K562 (cell line): ENCODE results near the gene GALNT5. TPM values are rescaled to one million over a fixed set of nuclear protein-coding genes. Genes with fewer than 3 reads are reported as not detected.
A peak's percentile ranks its signal among the peaks of the same experiment; 100 is the strongest.

ENCODE experiments used
- ATAC-seq: fragments of 200-7000 bp; cut with Tn5 transposase; 3 replicates; pipeline ENCODE4 v1.9.1; 2020; ENCODE audit warnings: moderate library complexity
- BruUV-seq: library from RNA; stranded (reverse); fragments of 400-500 nt; replicated peaks from 2 replicates; lab custom pipeline; 2021; lab: Mats Ljungman, UMichigan
- CTCF ChIA-PET: fragments of 300-600 bp; formaldehyde crosslinking; extraction: SDS; loops from one replicate; lab custom pipeline; 2021; ENCODE audit warnings: low intra/inter-chr PET ratio; lab: Yijun Ruan, JAX
- POLR2A ChIA-PET: fragments of 300-600, 350-650 bp; sonication (Branson Sonifier 250); formaldehyde crosslinking; extraction: SDS; loops from one replicate; lab custom pipeline; 2021; ENCODE audit warnings: antibody characterized with exemption, inconsistent platforms; lab: Yijun Ruan, JAX
- DNase-seq, 4 experiments: peaks; one replicate each; pipeline versions ENCODE4 v3.0.0 to v3.0.0-alpha.2; 2011 to 2018; ENCODE audit warnings: low spot score in 3 of 4, mixed read lengths in 3 of 4; ENCODE audit errors: extremely low read depth in 1 of 4
- FAIRE-seq: peaks from 2 replicates; lab custom pipeline; 2011; peaks lifted over from hg19 to GRCh38; lab: Jason Lieb, UNC
- H2AFZ ChIP-seq: 2 replicates; pipeline ENCODE4 v1.6.0; 2011; ENCODE audit warnings: low read depth, low read length, control low read depth, inconsistent platforms
- H3K27ac ChIP-seq: fragments of 200-600 bp; 3 replicates; pipeline ENCODE4 v1.8.0; 2011; ENCODE audit warnings: low read depth, mild to moderate bottlenecking, control low read depth, inconsistent platforms, low read length, moderate library complexity, mixed read lengths; ENCODE audit errors: extremely low read depth
- H3K27me3 ChIP-seq, 2 experiments: fragments of 300-600 bp in 1 of 2; 2 replicates in 1 of 2; 3 replicates in 1 of 2; pipeline versions ENCODE4 v1.6.0 to v1.8.0; 2011; ENCODE audit warnings: inconsistent platforms in 2 of 2, low read length in 2 of 2, mild to moderate bottlenecking in 1 of 2, mixed read lengths in 1 of 2, moderate library complexity in 1 of 2; ENCODE audit not compliant: control insufficient read depth in 2 of 2, insufficient read depth in 2 of 2
- H3K36me3 ChIP-seq: fragments of 300-600 bp; 3 replicates; pipeline ENCODE4 v1.8.0; 2011; ENCODE audit warnings: mild to moderate bottlenecking, low read length, inconsistent platforms; ENCODE audit not compliant: control insufficient read depth, insufficient read depth
- H3K4me1 ChIP-seq, 2 experiments: fragments of 200-600 bp in 1 of 2; replicated peaks in 1 of 2; 2 replicates in 1 of 2; 3 replicates in 1 of 2; pipeline versions ENCODE4 v1.5.1 to v1.8.0; 2011; ENCODE audit warnings: inconsistent platforms in 2 of 2, low read length in 2 of 2, mild to moderate bottlenecking in 1 of 2, mixed read lengths in 1 of 2, moderate library complexity in 1 of 2; ENCODE audit not compliant: control insufficient read depth in 2 of 2, insufficient read depth in 2 of 2
- H3K4me2 ChIP-seq: 2 replicates; pipeline ENCODE4 v1.6.1; 2011; ENCODE audit warnings: low read length, control low read depth, inconsistent platforms, mixed read lengths; ENCODE audit not compliant: insufficient read depth
- H3K4me3 ChIP-seq: fragments of 200-600 bp; sonication (generic), shearing (Covaris generic); 2 replicates; pipeline ENCODE4 v1.5.1; 2016; ENCODE audit warnings: control low read depth, inconsistent platforms
- H3K79me2 ChIP-seq: fragments of 200-600 bp; 3 replicates; pipeline ENCODE4 v1.8.0; 2011; ENCODE audit warnings: low read length, inconsistent platforms; ENCODE audit not compliant: control insufficient read depth, insufficient read depth
- H3K9ac ChIP-seq, 2 experiments: 2 replicates each; pipeline versions ENCODE4 v1.6.0 to v1.6.1; 2011; ENCODE audit warnings: low read depth in 2 of 2, low read length in 2 of 2, control low read depth in 1 of 2, inconsistent platforms in 1 of 2, mild to moderate bottlenecking in 1 of 2, mixed read lengths in 1 of 2; ENCODE audit not compliant: insufficient read depth in 1 of 2
- H3K9me1 ChIP-seq: one replicate; pipeline ENCODE4 v1.6.0; 2011; ENCODE audit warnings: inconsistent platforms, mild to moderate bottlenecking, low read length, moderate library complexity; ENCODE audit not compliant: control insufficient read depth, insufficient read depth
- H3K9me3 ChIP-seq: replicated peaks from 2 replicates; pipeline ENCODE4 v1.5.1; 2011; ENCODE audit warnings: low read depth, low read length, inconsistent platforms; ENCODE audit not compliant: control insufficient read depth, insufficient read depth
- H4K20me1 ChIP-seq: replicated peaks from 2 replicates; pipeline ENCODE4 v1.6.1; 2011; ENCODE audit warnings: low read length, inconsistent platforms, mixed read lengths; ENCODE audit not compliant: control insufficient read depth, insufficient read depth
- CEBPB ChIP-seq: fragments of 450-650 bp; IDR thresholded peaks from 2 replicates; pipeline ENCODE4 v1.6.1; 2016; ENCODE audit warnings: missing genetic modification characterization, missing compliant biosample characterization
- CEBPG ChIP-seq, 3 experiments: fragments of 200-800 bp in 1 of 3; sonication (Bioruptor generic) in 1 of 3; sonication (generic) in 1 of 3; formaldehyde crosslinking in 1 of 3; IDR thresholded peaks in 2 of 3; conservative IDR thresholded peaks in 1 of 3; 2 replicates each; pipeline versions ENCODE4 v1.6.1 to v1.8.0; 2016 to 2022; ENCODE audit warnings: missing compliant biosample characterization in 2 of 3, missing genetic modification characterization in 2 of 3, mild to moderate bottlenecking in 1 of 3, missing genetic modification reagents in 1 of 3
- CREB3L1 ChIP-seq: fragments of 450-650 bp; IDR thresholded peaks from 2 replicates; pipeline ENCODE4 v1.6.1; 2014; ENCODE audit warnings: low read depth, mild to moderate bottlenecking, moderate library complexity, borderline replicate concordance
- FOXK2 ChIP-seq, 2 experiments: fragments of 450-650 bp; IDR thresholded peaks in 1 of 2; conservative IDR thresholded peaks in 1 of 2; 2 replicates each; pipeline ENCODE4 v1.6.1; 2016; ENCODE audit warnings: low read depth in 2 of 2, mild to moderate bottlenecking in 1 of 2
- ZBTB1 ChIP-seq: sonication (generic); formaldehyde crosslinking; IDR thresholded peaks from 2 replicates; pipeline ENCODE4 v1.8.1; 2023; ENCODE audit warnings: missing genetic modification reagents, low read depth, mild to moderate bottlenecking, borderline replicate concordance
- ZBTB49 ChIP-seq: sonication (generic); formaldehyde crosslinking; IDR thresholded peaks from 2 replicates; pipeline ENCODE4 v1.8.0; 2022; ENCODE audit warnings: missing genetic modification reagents, mild to moderate bottlenecking, borderline replicate concordance
- ZNF780A ChIP-seq: fragments of 250-450 bp; sonication (Bioruptor Pico); IDR thresholded peaks from 2 replicates; pipeline ENCODE4 v1.5.0; 2021; ENCODE audit warnings: mild to moderate bottlenecking
- WGBS: fragments of 100-300 bp; shearing (Covaris generic); methylation state at CpG from one replicate; pipeline ENCODE4 v1.1.6; 2016; ENCODE audit warnings: low coverage, mixed read lengths; ENCODE audit not compliant: insufficient coverage; ENCODE audit errors: missing lambda C conversion rate; 5-methylcytosine and 5-hydroxymethylcytosine counted together
- in situ Hi-C: fragments of 300-500 bp; cut with MboI; formaldehyde crosslinking; loops from 4 replicates; pipeline ENCODE4 v1.15.0; 2018; ENCODE audit warnings: inconsistent platforms, mixed read lengths
- intact Hi-C: fragments of 100-400 bp; cut with micrococcal nuclease; formaldehyde crosslinking; loops from 2 replicates; pipeline ENCODE4 v1.14.2; 2022
- polyA plus RNA-seq, 8 experiments: library from polyadenylated mRNA; depleted of rRNA in 4 of 8; stranded (reverse) in 5 of 8; unstranded in 3 of 8; fragments of >200 nt; fragmentation: Nextera tagmentation in 2 of 8; fragmentation: Illumina TruSeq in 1 of 8; extraction: Ambion mirVana in 2 of 8; extraction: Trizol in 1 of 8; gene quantifications; 2 replicates each; pipeline versions ENCODE4 v1.2.1 to v1.2.3, GENCODE V29; 2011 to 2014; ENCODE audit warnings: inconsistent platforms in 1 of 8, missing spikeins in 1 of 8
- total RNA-seq, 7 experiments: library from RNA; depleted of rRNA in 6 of 7; stranded (reverse); fragments of >200 nt in 6 of 7; fragmentation: Illumina TruSeq in 2 of 7; extraction: Trizol in 2 of 7; gene quantifications; 2 replicates each; pipeline versions ENCODE4 v1.2.1 to v1.2.3, GENCODE V29; 2011 to 2021; ENCODE audit warnings: low replicate concordance in 1 of 7

GALNT5 gene
- total and polyA plus RNA-seq, 9 of the 15 experiments (the other 6 are each of a cell fraction or from before 2014, with no cell fraction given) = 21.6 to 73.0 (median 54.7) TPM

- FAIRE-seq = no peak
- H3K36me3 ChIP-seq = no peaks in the 10 kb centered on the region
- H3K9me1 ChIP-seq = no peaks in the 10 kb centered on the region
- ChIA-PET POLR2A (interaction anchor here (1.9 kb wide), 2 partner anchors 16 to 24 kb away, joined by 5 to 7 read pairs; no protein-coding TSS in a partner anchor), CTCF (no interaction called here)
- no peak overlapping the region for H3K4me2 ChIP-seq
- no peaks in the 10 kb centered on the region for H3K27me3 ChIP-seq
- H3K27ac ChIP-seq = no peak overlapping the region
- no peak for TF ChIP-seq ZNF780A (CRISPR knock-in tag)
- no peak for TF ChIP-seq FOXK2 (conservative IDR thresholded peaks at IDR 0.05 in 1 of 2, IDR thresholded peaks at IDR 0.05 in 1 of 2; ENCODE audit: low read depth in 2 of 2)
- TF ChIP-seq ZBTB49 (CRISPR knock-in tag) = no peak
- no peak for TF ChIP-seq ZBTB1
- TF ChIP-seq CEBPG (CRISPR knock-in tag; IDR thresholded peaks at IDR 0.05) = no peak
- TF ChIP-seq CEBPG (tag; conservative IDR thresholded peaks at IDR 0.05 in 1 of 2, IDR thresholded peaks at IDR 0.05 in 1 of 2) = peak in 1 of 2 experiments; percentile 75; a peak in 3 of 4 replicates
- peak; percentile 91 for TF ChIP-seq CEBPB (tag)
- no peak for TF ChIP-seq CREB3L1
- intact Hi-C loops = no loop called here
- no peak for ATAC-seq
- in situ Hi-C loops = no loop called here
- H3K79me2 ChIP-seq = no peaks in the 10 kb centered on the region
- no peak for DNase-seq
- 62% methylated on average over 2 of the region's 2 CpGs for WGBS
- no peaks in the 10 kb centered on the region for H4K20me1 ChIP-seq
- no peaks in the 10 kb centered on the region for H3K9me3 ChIP-seq
- BruUV-seq = no TSS peak
- no peak overlapping the region for H3K4me3 ChIP-seq
- H2AFZ ChIP-seq = peak overlapping the region; percentile 76
- H3K4me1 ChIP-seq = peaks cover 3 to 17% of the 10 kb centered on the region in 2 experiments
- no peak overlapping the region for H3K9ac ChIP-seq
Measured at GRCh38 chr2:157236404-157236803, 21.1 kb upstream of the GALNT5 start.
